Measurements from ENCODE around the gene SMIM1.

The SMIM1 gene

DNA sequence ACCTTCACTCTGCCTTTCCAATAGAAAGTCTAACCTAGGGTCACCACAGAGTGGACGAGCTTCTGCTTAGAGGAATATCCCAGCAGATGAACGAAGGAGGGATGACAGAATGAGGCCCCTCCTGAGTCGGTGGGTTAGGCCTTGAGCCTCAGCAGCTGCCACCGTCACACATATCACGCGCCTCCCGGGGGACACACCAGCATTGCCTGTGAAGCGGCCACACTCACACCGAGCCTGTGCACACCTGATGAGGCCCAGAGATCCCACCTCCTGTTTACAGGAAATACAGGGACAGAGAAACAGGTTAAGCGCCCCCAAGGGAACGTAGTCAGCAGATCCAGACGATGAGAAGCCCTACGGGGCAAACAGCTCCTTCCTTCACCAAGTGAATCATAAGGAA lies 48.9 kb downstream of the SMIM1 start:
- no peak for DNase-seq (ENCODE audit: low read depth in 2 of 2)

DNA sequence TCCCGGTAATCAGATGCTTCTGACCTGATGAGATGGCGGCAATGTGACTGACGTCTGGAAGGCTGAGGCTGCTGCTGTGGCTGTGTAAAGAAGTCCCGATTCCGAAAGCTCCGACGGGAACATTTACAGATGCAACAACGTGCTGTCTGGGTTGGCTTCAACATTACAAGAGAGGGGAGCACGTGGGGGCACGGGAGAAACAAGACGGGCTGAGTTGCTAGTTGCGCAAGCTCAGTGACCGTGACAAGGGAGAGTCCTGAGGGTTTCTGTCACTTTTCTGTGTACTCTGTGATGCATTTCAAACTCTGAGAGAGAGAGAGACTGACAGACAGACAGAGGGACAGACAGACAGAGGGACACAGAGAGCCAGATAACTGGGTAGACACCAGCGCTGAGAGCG lies 49.4 kb downstream of the SMIM1 start:
- DNase-seq (ENCODE audit: low read depth in 2 of 2): no peak

GRCh38 chr1:3822421-3822820 lies 49.9 kb downstream of the SMIM1 start:
- no peak for DNase-seq (ENCODE audit: low read depth in 2 of 2)

DNA sequence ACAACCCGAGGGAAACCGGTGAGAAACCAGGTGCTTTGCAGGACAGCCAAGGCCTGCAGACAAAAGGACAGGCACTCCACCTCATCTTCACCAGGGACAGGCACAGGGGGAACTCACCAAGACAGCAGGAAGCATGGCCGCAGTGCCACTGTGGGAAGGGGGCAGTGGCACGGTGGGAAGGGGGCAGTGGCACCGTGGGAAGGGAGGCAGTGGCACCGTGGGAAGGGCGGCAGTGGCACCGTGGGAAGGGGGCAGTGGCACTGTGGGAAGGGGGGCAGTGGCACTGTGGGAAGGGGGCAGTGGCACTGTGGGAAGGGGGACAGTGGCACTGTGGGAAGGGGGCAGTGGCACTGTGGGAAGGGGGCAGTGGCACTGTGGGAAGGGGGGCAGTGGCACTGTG lies 52.1 kb downstream of the SMIM1 start:
- DNase-seq (ENCODE audit: low read depth in 2 of 2): no peak

DNA sequence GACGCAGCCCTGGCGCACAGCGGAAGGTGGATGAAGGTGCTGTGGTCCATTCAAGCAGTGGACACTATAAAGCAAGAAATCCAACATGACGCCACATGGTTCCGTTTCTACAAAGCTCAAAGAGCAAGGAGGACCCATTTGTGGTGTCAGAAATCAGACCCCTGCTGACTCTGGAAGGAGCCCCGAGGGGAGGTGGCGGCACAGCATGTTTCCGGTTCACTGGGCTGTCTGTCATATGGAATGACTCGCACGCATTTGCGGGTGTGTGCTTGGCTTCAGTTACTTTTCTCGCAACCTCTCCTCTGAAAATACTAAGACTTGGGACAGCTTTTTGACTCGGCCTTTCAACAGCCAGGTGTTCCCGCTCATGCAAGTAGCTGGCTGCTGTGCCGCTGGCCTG lies 52.8 kb downstream of the SMIM1 start:
- DNase-seq (ENCODE audit: low read depth in 2 of 2): no peak

Measured in stimulated activated CD4-positive, alpha-beta T cell treated with anti-CD3 and anti-CD28 coated beads, Interleukin-1b, Interleukin-23, amount 100 ng/mL, for 1 hour (primary cell).